Right lobe of liver (tissue), 6 donors: Measurements from ENCODE around the gene SNAP47. TPM values are rescaled to one million over a fixed set of nuclear protein-coding genes. Genes with fewer than 3 reads are reported as not detected.
A peak's percentile ranks its signal among the peaks of the same experiment; 100 is the strongest.

Experiments
- ATAC-seq, 4 donors: fragments of 200-7000 bp; cut with Tn5 transposase; one replicate each; pipeline ENCODE4 v1.9.1; 2020; ENCODE audit warnings: mild to moderate bottlenecking in 4 of 4, moderate library complexity in 4 of 4
- DNase-seq, 3 donors: peaks; one replicate each; pipeline ENCODE4 v3.0.0-alpha.2; 2020
- H3K27ac ChIP-seq, 3 donors: fragments of 200-600 bp; one replicate each; pipeline ENCODE4 v1.8.0; 2022
- H3K27me3 ChIP-seq, 2 donors: fragments of 200-600 bp; one replicate each; pipeline ENCODE4 v1.8.0; 2022
- H3K36me3 ChIP-seq, 4 donors: fragments of 200-600 bp; sonication (generic) in 1 of 4; one replicate each; pipeline versions ENCODE4 v1.5.1 to v1.8.0; 2017 to 2022; ENCODE audit warnings: control low read depth in 1 of 4
- H3K4me1 ChIP-seq, 4 donors: fragments of 200-600 bp; sonication (generic) in 1 of 4; one replicate each; pipeline versions ENCODE4 v1.5.1 to v1.8.0; 2017 to 2022; ENCODE audit warnings: control low read depth in 1 of 4
- H3K4me3 ChIP-seq, 3 donors: fragments of 200-600 bp; one replicate each; pipeline ENCODE4 v1.8.0; 2022
- H3K9me3 ChIP-seq, 4 donors: fragments of 200-600 bp; sonication (generic) in 1 of 4; one replicate each; pipeline versions ENCODE4 v1.5.1 to v1.8.0; 2017 to 2022; ENCODE audit warnings: control low read depth in 1 of 4
- CTCF ChIP-seq, 4 donors: fragments of 200-600 bp in 3 of 4; fragments of 450-650 bp in 1 of 4; IDR thresholded peaks; one replicate each; pipeline versions ENCODE4 v1.5.1 to v1.8.0; 2016 to 2022; ENCODE audit warnings: antibody characterized with exemption in 4 of 4, mild to moderate bottlenecking in 2 of 4
- POLR2A ChIP-seq: fragments of 450-650 bp; IDR thresholded peaks from one replicate; pipeline ENCODE4 v1.6.1; 2017; ENCODE audit warnings: antibody characterized with exemption, mild to moderate bottlenecking
- WGBS: methylation state at CpG from one replicate; pipeline ENCODE4 v1.1.6; 2018; ENCODE audit warnings: low coverage, low lambda C conversion rate; ENCODE audit not compliant: insufficient coverage; ENCODE audit errors: missing lambda C conversion rate; 5-methylcytosine and 5-hydroxymethylcytosine counted together
- intact Hi-C, 2 donors: fragments of 100-400 bp; cut with DNase I; formaldehyde crosslinking; loops; one replicate each; pipeline versions ENCODE4 v1.11.2 to v1.14.1; 2022
- total RNA-seq, 6 experiments: library from RNA; depleted of rRNA in 2 of 6; stranded (reverse); fragments of >200 nt in 2 of 6; fragmentation: NEBNext Ultra II Directional in 3 of 6; extraction: Animal tissue kit (Norgen Biotek cat#: 25700) in 3 of 6; gene quantifications; one replicate each; pipeline versions ENCODE4 v1.1.0 to v1.2.4, GENCODE V29; 2016 to 2023
- donor health status: DM: no; HTN: yes; CAD: no.
- donor health status: DM: no; HTN: no; CAD: no.
- donor health status: DM: no; HTN: no; CAD: no.
- donor health status: DM: no; HTN: yes; CAD: no.
- donor health status: DM: no; HTN: yes; CAD: no.

Gene SNAP47
- total RNA-seq, 6 experiments from 2014 or later = 15.2 to 32.5 (median 24.8) TPM

GRCh38 chr1:227795732-227796131, 60.5 kb downstream of the SNAP47 start:
- H3K27me3 ChIP-seq = no peaks in the 10 kb centered on the region
- no peak overlapping the region for H3K4me3 ChIP-seq
- no peak for ATAC-seq
- H3K9me3 ChIP-seq = no peaks in the 10 kb centered on the region
- peak in 1 of 3 donors; percentile 30 for DNase-seq
- intact Hi-C loops = no loop called here
- H3K36me3 ChIP-seq = no peaks in the 10 kb centered on the region
- TF ChIP-seq CTCF (IDR thresholded peaks at IDR 0.05) = no peak
- no peak for TF ChIP-seq POLR2A
- H3K27ac ChIP-seq = no peak overlapping the region
- H3K4me1 ChIP-seq = no peaks in the 10 kb centered on the region
- 28% methylated on average over 3 of the region's 6 CpGs for WGBS

- intact Hi-C loops = no loop called here
- Histone ChIP-seq H3K36me3 (no peaks in the 10 kb centered on the region), H3K27me3 (no peaks in the 10 kb centered on the region), H3K9me3 (no peaks in the 10 kb centered on the region), H3K27ac (no peak overlapping the region), H3K4me1 (no peaks in the 10 kb centered on the region), H3K4me3 (no peak overlapping the region)
- DNase-seq (peak in 1 of 3 donors; percentile 35), ATAC-seq (no peak)
- TF ChIP-seq POLR2A (no peak), CTCF (IDR thresholded peaks at IDR 0.05) (no peak)
- WGBS = 87% methylated on average over 3 of the region's 5 CpGs
These were observed 61.2 kb downstream of the SNAP47 start for GRCh38 chr1:227796359-227796915.

GRCh38 chr1:227797144-227797543, 61.9 kb downstream of the SNAP47 start:
- Histone ChIP-seq H3K36me3 (no peaks in the 10 kb centered on the region), H3K9me3 (no peaks in the 10 kb centered on the region), H3K4me3 (no peak overlapping the region), H3K27me3 (no peaks in the 10 kb centered on the region), H3K27ac (no peak overlapping the region), H3K4me1 (no peaks in the 10 kb centered on the region)
- ATAC-seq (no peak), DNase-seq (no peak)
- intact Hi-C loops = no loop called here
- WGBS = 60% methylated on average over 2 of the region's 3 CpGs
- TF ChIP-seq POLR2A (no peak), CTCF (IDR thresholded peaks at IDR 0.05) (no peak)

- WGBS = 70% methylated on average over 2 of the region's 3 CpGs
- no peaks in the 10 kb centered on the region for H3K4me1 ChIP-seq
- H3K27me3 ChIP-seq = no peaks in the 10 kb centered on the region
- H3K9me3 ChIP-seq = no peaks in the 10 kb centered on the region
- TF ChIP-seq POLR2A (no peak), CTCF (IDR thresholded peaks at IDR 0.05) (no peak)
- ATAC-seq (no peak), DNase-seq (no peak)
- no peak overlapping the region for H3K4me3 ChIP-seq
- H3K27ac ChIP-seq = no peak overlapping the region
- H3K36me3 ChIP-seq = no peaks in the 10 kb centered on the region
- intact Hi-C loops = no loop called here
These were observed 62.4 kb downstream of the SNAP47 start for GRCh38 chr1:227797625-227798024.
